Neural progenitor cell (in vitro differentiated cells): ENCODE results near the gene DPYD.

Experiments used
- EZH2 ChIP-seq: fragments of 200-600 bp; sonication (generic); IDR thresholded peaks from 2 replicates; pipeline ENCODE4 v1.6.1; 2017; ENCODE audit warnings: antibody characterized with exemption, mild to moderate bottlenecking, moderate library complexity
- EZH2phosphoT487 ChIP-seq: fragments of 200-600 bp; sonication (generic); IDR thresholded peaks from 2 replicates; pipeline ENCODE4 v1.6.1; 2017; ENCODE audit warnings: antibody characterized with exemption
- TF ChIP-seq, protein P1 (sequence below): fragments of 200-600 bp; sonication (generic); IDR thresholded peaks from 2 replicates; pipeline ENCODE4 v1.5.1; 2017; ENCODE audit warnings: antibody characterized with exemption, mild to moderate bottlenecking

DNA sequence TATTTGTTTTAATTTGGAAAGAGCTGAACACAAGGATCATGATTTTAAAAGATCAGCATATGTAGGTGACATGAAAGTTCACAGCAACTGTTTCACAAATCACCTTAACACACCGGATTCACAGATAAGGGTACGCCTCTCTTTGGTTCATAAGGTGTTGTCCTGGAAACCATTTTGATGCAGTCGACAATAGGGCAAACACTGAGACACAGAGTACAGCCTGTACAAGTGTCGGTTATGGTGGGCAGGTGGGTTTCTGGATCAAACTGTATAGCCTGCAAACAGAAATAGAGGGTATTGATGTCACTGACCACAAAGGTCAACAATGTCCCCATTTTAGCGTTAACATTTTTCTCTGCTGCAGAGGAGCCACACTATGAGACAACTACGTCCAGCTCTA, 842.0 kb downstream of the DPYD start:
- TF ChIP-seq EZH2phosphoT487 (no peak), EZH2 (no peak)
- TF ChIP-seq, protein P1, sequence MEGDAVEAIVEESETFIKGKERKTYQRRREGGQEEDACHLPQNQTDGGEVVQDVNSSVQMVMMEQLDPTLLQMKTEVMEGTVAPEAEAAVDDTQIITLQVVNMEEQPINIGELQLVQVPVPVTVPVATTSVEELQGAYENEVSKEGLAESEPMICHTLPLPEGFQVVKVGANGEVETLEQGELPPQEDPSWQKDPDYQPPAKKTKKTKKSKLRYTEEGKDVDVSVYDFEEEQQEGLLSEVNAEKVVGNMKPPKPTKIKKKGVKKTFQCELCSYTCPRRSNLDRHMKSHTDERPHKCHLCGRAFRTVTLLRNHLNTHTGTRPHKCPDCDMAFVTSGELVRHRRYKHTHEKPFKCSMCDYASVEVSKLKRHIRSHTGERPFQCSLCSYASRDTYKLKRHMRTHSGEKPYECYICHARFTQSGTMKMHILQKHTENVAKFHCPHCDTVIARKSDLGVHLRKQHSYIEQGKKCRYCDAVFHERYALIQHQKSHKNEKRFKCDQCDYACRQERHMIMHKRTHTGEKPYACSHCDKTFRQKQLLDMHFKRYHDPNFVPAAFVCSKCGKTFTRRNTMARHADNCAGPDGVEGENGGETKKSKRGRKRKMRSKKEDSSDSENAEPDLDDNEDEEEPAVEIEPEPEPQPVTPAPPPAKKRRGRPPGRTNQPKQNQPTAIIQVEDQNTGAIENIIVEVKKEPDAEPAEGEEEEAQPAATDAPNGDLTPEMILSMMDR: no peak
